K562 (cell line): ENCODE data around the gene AJAP1. TPM values are rescaled to one million over a fixed set of nuclear protein-coding genes. Genes with fewer than 3 reads are reported as not detected.

Experiments used
- ATAC-seq: fragments of 200-7000 bp; cut with Tn5 transposase; 3 replicates; pipeline ENCODE4 v1.9.1; 2020; ENCODE audit warnings: moderate library complexity
- BruUV-seq: library from RNA; stranded (reverse); fragments of 400-500 nt; replicated peaks from 2 replicates; lab custom pipeline; 2021; lab: Mats Ljungman, UMichigan
- CTCF ChIA-PET: fragments of 300-600 bp; formaldehyde crosslinking; extraction: SDS; loops from one replicate; lab custom pipeline; 2021; ENCODE audit warnings: low intra/inter-chr PET ratio; lab: Yijun Ruan, JAX
- POLR2A ChIA-PET: fragments of 300-600, 350-650 bp; sonication (Branson Sonifier 250); formaldehyde crosslinking; extraction: SDS; loops from one replicate; lab custom pipeline; 2021; ENCODE audit warnings: antibody characterized with exemption, inconsistent platforms; lab: Yijun Ruan, JAX
- DNase-seq, 4 experiments: peaks; one replicate each; pipeline versions ENCODE4 v3.0.0 to v3.0.0-alpha.2; 2011 to 2018; ENCODE audit warnings: low spot score in 3 of 4, mixed read lengths in 3 of 4; ENCODE audit errors: extremely low read depth in 1 of 4
- FAIRE-seq: peaks from 2 replicates; lab custom pipeline; 2011; peaks lifted over from hg19 to GRCh38; lab: Jason Lieb, UNC
- H2AFZ ChIP-seq: 2 replicates; pipeline ENCODE4 v1.6.0; 2011; ENCODE audit warnings: low read depth, low read length, control low read depth, inconsistent platforms
- H3K27ac ChIP-seq: fragments of 200-600 bp; 3 replicates; pipeline ENCODE4 v1.8.0; 2011; ENCODE audit warnings: low read depth, mild to moderate bottlenecking, control low read depth, inconsistent platforms, low read length, moderate library complexity, mixed read lengths; ENCODE audit errors: extremely low read depth
- H3K27me3 ChIP-seq, 2 experiments: fragments of 300-600 bp in 1 of 2; 2 replicates in 1 of 2; 3 replicates in 1 of 2; pipeline versions ENCODE4 v1.6.0 to v1.8.0; 2011; ENCODE audit warnings: inconsistent platforms in 2 of 2, low read length in 2 of 2, mild to moderate bottlenecking in 1 of 2, mixed read lengths in 1 of 2, moderate library complexity in 1 of 2; ENCODE audit not compliant: control insufficient read depth in 2 of 2, insufficient read depth in 2 of 2
- H3K36me3 ChIP-seq: fragments of 300-600 bp; 3 replicates; pipeline ENCODE4 v1.8.0; 2011; ENCODE audit warnings: mild to moderate bottlenecking, low read length, inconsistent platforms; ENCODE audit not compliant: control insufficient read depth, insufficient read depth
- H3K4me1 ChIP-seq, 2 experiments: fragments of 200-600 bp in 1 of 2; replicated peaks in 1 of 2; 2 replicates in 1 of 2; 3 replicates in 1 of 2; pipeline versions ENCODE4 v1.5.1 to v1.8.0; 2011; ENCODE audit warnings: inconsistent platforms in 2 of 2, low read length in 2 of 2, mild to moderate bottlenecking in 1 of 2, mixed read lengths in 1 of 2, moderate library complexity in 1 of 2; ENCODE audit not compliant: control insufficient read depth in 2 of 2, insufficient read depth in 2 of 2
- H3K4me2 ChIP-seq: 2 replicates; pipeline ENCODE4 v1.6.1; 2011; ENCODE audit warnings: low read length, control low read depth, inconsistent platforms, mixed read lengths; ENCODE audit not compliant: insufficient read depth
- H3K4me3 ChIP-seq: fragments of 200-600 bp; sonication (generic), shearing (Covaris generic); 2 replicates; pipeline ENCODE4 v1.5.1; 2016; ENCODE audit warnings: control low read depth, inconsistent platforms
- H3K79me2 ChIP-seq: fragments of 200-600 bp; 3 replicates; pipeline ENCODE4 v1.8.0; 2011; ENCODE audit warnings: low read length, inconsistent platforms; ENCODE audit not compliant: control insufficient read depth, insufficient read depth
- H3K9ac ChIP-seq, 2 experiments: 2 replicates each; pipeline versions ENCODE4 v1.6.0 to v1.6.1; 2011; ENCODE audit warnings: low read depth in 2 of 2, low read length in 2 of 2, control low read depth in 1 of 2, inconsistent platforms in 1 of 2, mild to moderate bottlenecking in 1 of 2, mixed read lengths in 1 of 2; ENCODE audit not compliant: insufficient read depth in 1 of 2
- H3K9me1 ChIP-seq: one replicate; pipeline ENCODE4 v1.6.0; 2011; ENCODE audit warnings: inconsistent platforms, mild to moderate bottlenecking, low read length, moderate library complexity; ENCODE audit not compliant: control insufficient read depth, insufficient read depth
- H3K9me3 ChIP-seq: replicated peaks from 2 replicates; pipeline ENCODE4 v1.5.1; 2011; ENCODE audit warnings: low read depth, low read length, inconsistent platforms; ENCODE audit not compliant: control insufficient read depth, insufficient read depth
- H4K20me1 ChIP-seq: replicated peaks from 2 replicates; pipeline ENCODE4 v1.6.1; 2011; ENCODE audit warnings: low read length, inconsistent platforms, mixed read lengths; ENCODE audit not compliant: control insufficient read depth, insufficient read depth
- CBX8 ChIP-seq: fragments of 200-600 bp; sonication (generic); IDR thresholded peaks from 2 replicates; pipeline ENCODE4 v1.6.1; 2012; ENCODE audit warnings: borderline replicate concordance, mixed run types, low read depth, mild to moderate bottlenecking, moderate library complexity, mixed read lengths, low read length, control low read depth, inconsistent platforms; ENCODE audit not compliant: poor library complexity, severe bottlenecking; ENCODE audit errors: extremely low read depth
- CSDE1 ChIP-seq, 2 experiments: fragments of 450-650 bp; IDR thresholded peaks; 2 replicates each; pipeline ENCODE4 v1.6.1; 2016; ENCODE audit warnings: mild to moderate bottlenecking in 1 of 2
- FIP1L1 ChIP-seq: fragments of 200-400 bp; formaldehyde crosslinking; IDR thresholded peaks from 2 replicates; pipeline ENCODE4 v1.6.1; 2018; ENCODE audit warnings: mild to moderate bottlenecking, low read depth, low read length; ENCODE audit not compliant: poor library complexity, severe bottlenecking
- MBD2 ChIP-seq: sonication (generic); IDR thresholded peaks from 2 replicates; pipeline ENCODE4 v1.6.1; 2016; ENCODE audit warnings: low read depth, borderline replicate concordance
- PURB ChIP-seq: sonication (generic); formaldehyde crosslinking; IDR thresholded peaks from 2 replicates; pipeline ENCODE4 v1.9.0; 2021; ENCODE audit warnings: low read depth, mild to moderate bottlenecking, missing genetic modification reagents
- RBM15 ChIP-seq: fragments of 200-400 bp; formaldehyde crosslinking; IDR thresholded peaks from 2 replicates; pipeline ENCODE4 v1.6.1; 2018; ENCODE audit warnings: mild to moderate bottlenecking, low read length, moderate library complexity; ENCODE audit not compliant: insufficient read depth
- SAP30 ChIP-seq: fragments of 200-600 bp; sonication (generic); IDR thresholded peaks from 2 replicates; pipeline ENCODE4 v1.6.1; 2012; ENCODE audit warnings: borderline replicate concordance, low read depth, mild to moderate bottlenecking, moderate library complexity, low read length, control low read depth, inconsistent platforms; ENCODE audit not compliant: insufficient read depth, poor library complexity, severe bottlenecking
- ZNF263 ChIP-seq: sonication (generic); formaldehyde crosslinking; IDR thresholded peaks from 2 replicates; pipeline ENCODE4 v1.8.0; 2022; ENCODE audit warnings: mild to moderate bottlenecking, missing genetic modification reagents, borderline replicate concordance
- WGBS: fragments of 100-300 bp; shearing (Covaris generic); methylation state at CpG from one replicate; pipeline ENCODE4 v1.1.6; 2016; ENCODE audit warnings: low coverage, mixed read lengths; ENCODE audit not compliant: insufficient coverage; ENCODE audit errors: missing lambda C conversion rate; 5-methylcytosine and 5-hydroxymethylcytosine counted together
- in situ Hi-C: fragments of 300-500 bp; cut with MboI; formaldehyde crosslinking; loops from 4 replicates; pipeline ENCODE4 v1.15.0; 2018; ENCODE audit warnings: inconsistent platforms, mixed read lengths
- intact Hi-C: fragments of 100-400 bp; cut with micrococcal nuclease; formaldehyde crosslinking; loops from 2 replicates; pipeline ENCODE4 v1.14.2; 2022
- polyA plus RNA-seq, 8 experiments: library from polyadenylated mRNA; depleted of rRNA in 4 of 8; stranded (reverse) in 5 of 8; unstranded in 3 of 8; fragments of >200 nt; fragmentation: Nextera tagmentation in 2 of 8; fragmentation: Illumina TruSeq in 1 of 8; extraction: Ambion mirVana in 2 of 8; extraction: Trizol in 1 of 8; gene quantifications; 2 replicates each; pipeline versions ENCODE4 v1.2.1 to v1.2.3, GENCODE V29; 2011 to 2014; ENCODE audit warnings: inconsistent platforms in 1 of 8, missing spikeins in 1 of 8
- total RNA-seq, 7 experiments: library from RNA; depleted of rRNA in 6 of 7; stranded (reverse); fragments of >200 nt in 6 of 7; fragmentation: Illumina TruSeq in 2 of 7; extraction: Trizol in 2 of 7; gene quantifications; 2 replicates each; pipeline versions ENCODE4 v1.2.1 to v1.2.3, GENCODE V29; 2011 to 2021; ENCODE audit warnings: low replicate concordance in 1 of 7
- TF ChIP-seq, protein P1 (sequence below): fragments of 450-650 bp; formaldehyde crosslinking; IDR thresholded peaks from 2 replicates; pipeline ENCODE4 v1.4.0; 2020; ENCODE audit warnings: mild to moderate bottlenecking
- TF ChIP-seq, protein P2 (sequence below): fragments of 250-450 bp; sonication (Bioruptor Pico); IDR thresholded peaks from 2 replicates; pipeline ENCODE4 v1.4.0; 2020; ENCODE audit warnings: mild to moderate bottlenecking
- TF ChIP-seq, protein P3 (sequence below): fragments of 250-450 bp; sonication (Bioruptor Pico); IDR thresholded peaks from 2 replicates; pipeline ENCODE4 v1.5.0; 2021
- TF ChIP-seq, protein P4 (sequence below): sonication (generic); formaldehyde crosslinking; IDR thresholded peaks from 2 replicates; pipeline ENCODE4 v1.8.1; 2023; ENCODE audit warnings: mild to moderate bottlenecking, missing genetic modification reagents

The AJAP1 gene
- total and polyA plus RNA-seq, 9 of the 15 experiments (the other 6 are each of a cell fraction or from before 2014, with no cell fraction given) = not detected

DNA sequence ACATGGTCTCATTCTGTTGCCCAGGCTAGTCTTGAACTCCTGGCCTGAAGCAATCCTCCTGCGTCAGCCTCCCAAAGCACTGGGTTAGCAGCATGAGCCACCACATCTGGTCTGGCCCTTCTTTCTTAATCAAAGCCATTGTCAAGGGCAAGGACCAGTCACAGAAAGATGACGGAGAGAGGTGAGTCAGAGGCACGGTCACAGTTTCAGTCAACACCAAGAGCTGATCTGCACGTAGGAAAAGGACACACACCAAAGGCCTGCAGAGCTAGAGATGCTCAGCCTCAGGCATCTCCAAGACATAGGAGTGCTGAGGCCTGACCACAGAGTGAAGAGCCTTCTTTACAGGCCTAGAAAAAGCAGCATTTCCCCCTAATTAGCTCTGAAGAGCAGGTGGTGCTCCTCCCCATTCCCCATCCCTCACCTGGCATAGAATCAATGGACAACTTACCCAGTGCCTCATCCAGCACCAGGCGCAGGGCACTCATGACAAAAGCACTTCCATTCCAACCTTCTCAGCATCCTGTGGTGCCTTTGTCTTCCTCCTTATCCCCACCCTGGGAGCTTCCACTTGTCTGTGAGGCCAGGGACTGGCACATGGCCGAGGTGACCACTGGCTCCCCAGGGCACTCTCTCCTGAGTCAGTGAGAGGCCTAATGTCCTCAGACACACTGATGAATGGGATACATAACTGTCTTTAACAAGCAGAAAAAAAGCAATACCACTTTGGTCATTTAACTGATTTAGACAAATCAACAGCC is 139.8 kb downstream of the AJAP1 start (continued):
- TF ChIP-seq, protein P1, sequence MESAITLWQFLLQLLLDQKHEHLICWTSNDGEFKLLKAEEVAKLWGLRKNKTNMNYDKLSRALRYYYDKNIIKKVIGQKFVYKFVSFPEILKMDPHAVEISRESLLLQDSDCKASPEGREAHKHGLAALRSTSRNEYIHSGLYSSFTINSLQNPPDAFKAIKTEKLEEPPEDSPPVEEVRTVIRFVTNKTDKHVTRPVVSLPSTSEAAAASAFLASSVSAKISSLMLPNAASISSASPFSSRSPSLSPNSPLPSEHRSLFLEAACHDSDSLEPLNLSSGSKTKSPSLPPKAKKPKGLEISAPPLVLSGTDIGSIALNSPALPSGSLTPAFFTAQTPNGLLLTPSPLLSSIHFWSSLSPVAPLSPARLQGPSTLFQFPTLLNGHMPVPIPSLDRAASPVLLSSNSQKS (CRISPR knock-in tag) = no peak
- no peak for TF ChIP-seq FIP1L1

DNA sequence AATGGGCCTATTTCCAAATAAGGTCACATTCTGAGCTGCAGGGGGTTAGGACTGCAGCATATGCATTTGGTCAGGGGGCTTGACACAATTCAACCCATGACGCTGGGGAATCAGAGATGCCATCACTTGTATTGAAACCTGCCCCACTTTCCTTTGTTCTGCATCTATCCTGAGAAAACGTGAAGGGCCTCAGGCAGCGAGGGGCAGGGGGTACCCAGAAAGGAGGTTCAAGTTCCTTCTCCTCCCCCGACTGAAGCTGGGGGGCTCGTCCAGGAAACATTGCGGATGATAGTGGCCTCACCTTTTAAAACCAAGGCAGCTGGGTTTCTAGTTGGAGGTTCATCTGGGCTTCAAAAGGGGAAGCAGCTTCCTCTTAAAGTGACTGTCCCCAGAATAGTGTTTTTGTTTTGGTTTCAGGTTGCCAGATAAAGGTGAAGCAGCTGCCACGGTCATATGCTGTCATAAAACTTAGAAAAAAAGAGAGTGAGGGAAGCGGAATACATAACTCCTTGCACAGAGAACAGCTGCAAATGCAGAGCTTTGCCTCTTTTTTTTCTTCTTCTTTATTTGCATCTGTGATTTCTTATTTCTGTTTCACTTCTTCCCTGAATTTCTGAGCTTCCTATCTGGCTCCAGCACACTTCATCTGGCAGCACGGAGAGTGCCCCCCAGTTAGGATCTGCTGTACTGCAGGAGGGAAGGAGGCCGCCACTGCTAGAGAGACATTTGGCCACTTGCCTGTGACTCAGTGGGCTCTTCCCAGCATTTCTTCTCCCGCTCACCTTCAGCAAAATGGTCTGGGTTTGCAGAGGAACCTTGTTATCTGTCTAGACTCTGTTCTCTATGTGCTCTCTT is 142.0 kb downstream of the AJAP1 start:
- Histone ChIP-seq H3K36me3 (no peaks in the 10 kb centered on the region), H3K27ac (no peak overlapping the region), H3K9ac (no peak overlapping the region), H3K27me3 (no peaks in the 10 kb centered on the region; a peak in 1 of 5 replicates), H3K9me1 (no peaks in the 10 kb centered on the region), H3K4me1 (no peaks in the 10 kb centered on the region), H3K79me2 (no peaks in the 10 kb centered on the region), H2AFZ (no peak overlapping the region), H3K4me3 (no peak overlapping the region), H3K9me3 (no peaks in the 10 kb centered on the region), H3K4me2 (no peak overlapping the region), H4K20me1 (no peaks in the 10 kb centered on the region)
- in situ Hi-C loops (no loop called here), intact Hi-C loops (no loop called here)
- DNase-seq (no peak), FAIRE-seq (no peak), ATAC-seq (no peak)
- no TSS peak for BruUV-seq
- TF ChIP-seq RBM15 = no peak
- TF ChIP-seq, protein P2, sequence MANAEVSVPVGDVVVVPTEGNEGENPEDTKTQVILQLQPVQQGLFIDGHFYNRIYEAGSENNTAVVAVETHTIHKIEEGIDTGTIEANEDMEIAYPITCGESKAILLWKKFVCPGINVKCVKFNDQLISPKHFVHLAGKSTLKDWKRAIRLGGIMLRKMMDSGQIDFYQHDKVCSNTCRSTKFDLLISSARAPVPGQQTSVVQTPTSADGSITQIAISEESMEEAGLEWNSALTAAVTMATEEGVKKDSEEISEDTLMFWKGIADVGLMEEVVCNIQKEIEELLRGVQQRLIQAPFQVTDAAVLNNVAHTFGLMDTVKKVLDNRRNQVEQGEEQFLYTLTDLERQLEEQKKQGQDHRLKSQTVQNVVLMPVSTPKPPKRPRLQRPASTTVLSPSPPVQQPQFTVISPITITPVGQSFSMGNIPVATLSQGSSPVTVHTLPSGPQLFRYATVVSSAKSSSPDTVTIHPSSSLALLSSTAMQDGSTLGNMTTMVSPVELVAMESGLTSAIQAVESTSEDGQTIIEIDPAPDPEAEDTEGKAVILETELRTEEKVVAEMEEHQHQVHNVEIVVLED (CRISPR knock-in tag) = no peak
- TF ChIP-seq, protein P3, sequence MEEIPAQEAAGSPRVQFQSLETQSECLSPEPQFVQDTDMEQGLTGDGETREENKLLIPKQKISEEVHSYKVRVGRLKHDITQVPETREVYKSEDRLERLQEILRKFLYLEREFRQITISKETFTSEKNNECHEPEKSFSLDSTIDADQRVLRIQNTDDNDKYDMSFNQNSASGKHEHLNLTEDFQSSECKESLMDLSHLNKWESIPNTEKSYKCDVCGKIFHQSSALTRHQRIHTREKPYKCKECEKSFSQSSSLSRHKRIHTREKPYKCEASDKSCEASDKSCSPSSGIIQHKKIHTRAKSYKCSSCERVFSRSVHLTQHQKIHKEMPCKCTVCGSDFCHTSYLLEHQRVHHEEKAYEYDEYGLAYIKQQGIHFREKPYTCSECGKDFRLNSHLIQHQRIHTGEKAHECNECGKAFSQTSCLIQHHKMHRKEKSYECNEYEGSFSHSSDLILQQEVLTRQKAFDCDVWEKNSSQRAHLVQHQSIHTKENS (CRISPR knock-in tag) = no peak
- no peak for TF ChIP-seq PURB (CRISPR knock-in tag)
- TF ChIP-seq MBD2 = no peak
- no peak for TF ChIP-seq CBX8
- TF ChIP-seq ZNF263 = no peak
- TF ChIP-seq, protein P4, sequence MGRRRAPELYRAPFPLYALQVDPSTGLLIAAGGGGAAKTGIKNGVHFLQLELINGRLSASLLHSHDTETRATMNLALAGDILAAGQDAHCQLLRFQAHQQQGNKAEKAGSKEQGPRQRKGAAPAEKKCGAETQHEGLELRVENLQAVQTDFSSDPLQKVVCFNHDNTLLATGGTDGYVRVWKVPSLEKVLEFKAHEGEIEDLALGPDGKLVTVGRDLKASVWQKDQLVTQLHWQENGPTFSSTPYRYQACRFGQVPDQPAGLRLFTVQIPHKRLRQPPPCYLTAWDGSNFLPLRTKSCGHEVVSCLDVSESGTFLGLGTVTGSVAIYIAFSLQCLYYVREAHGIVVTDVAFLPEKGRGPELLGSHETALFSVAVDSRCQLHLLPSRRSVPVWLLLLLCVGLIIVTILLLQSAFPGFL (CRISPR knock-in tag) = no peak
- TF ChIP-seq SAP30 = no peak
- TF ChIP-seq CSDE1 (IDR thresholded peaks at IDR 0.05) = no peak
- ChIA-PET CTCF (no interaction called here), POLR2A (interaction anchor here (0.6 to 0.7 kb wide), 3 partner anchors 46 to 283 kb away, joined by 3 read pairs; no protein-coding TSS in a partner anchor)
- WGBS = under 1% methylated on average over 11 of the region's 11 CpGs
